ENCODE data around the gene FOXF1. TPM values are rescaled to one million over a fixed set of nuclear protein-coding genes. Genes with fewer than 3 reads are reported as not detected.

The FOXF1 gene
- total RNA-seq, 4 donors from 2014 or later = 0.29 to 4.9 (median 2.0) TPM

DNA sequence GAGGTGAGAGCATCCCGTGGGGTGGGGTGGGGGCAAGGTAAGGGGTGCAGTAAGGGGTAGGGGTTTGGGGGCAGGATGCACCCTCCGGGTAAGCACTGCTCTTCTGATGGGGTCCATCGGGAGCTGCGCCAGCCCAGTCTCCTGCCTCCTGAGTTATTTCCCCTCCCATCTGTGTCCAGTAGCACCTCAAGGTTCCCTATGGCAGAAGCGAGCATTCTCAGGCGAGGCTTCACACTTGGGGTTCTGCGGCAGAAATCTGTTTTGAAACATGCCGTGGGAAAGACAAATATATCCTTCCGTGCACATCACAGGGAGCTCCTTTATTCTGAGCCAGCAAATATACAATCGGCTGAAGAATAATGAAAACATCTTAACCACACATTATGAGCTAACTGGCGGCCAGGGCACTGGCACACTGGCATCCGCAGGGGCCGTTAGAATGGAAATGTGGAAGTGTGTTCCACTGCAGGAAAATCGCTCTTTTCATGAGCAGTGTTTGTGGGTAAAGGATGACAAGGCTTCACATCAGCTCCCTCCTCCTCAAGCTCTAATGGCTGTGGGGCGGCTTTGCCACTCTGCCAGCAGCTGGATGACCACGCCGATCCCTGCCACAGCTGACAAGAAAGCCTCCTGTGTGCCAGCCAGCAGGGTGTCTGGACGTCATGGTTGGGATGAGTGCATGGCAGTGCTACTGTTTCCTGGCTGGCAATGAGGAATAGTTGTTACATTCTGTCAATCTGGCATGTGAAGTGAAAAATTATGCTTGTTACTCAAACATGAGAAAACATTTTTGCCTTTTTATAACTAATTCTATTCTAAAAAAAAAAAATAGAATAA is 24.7 kb downstream of the FOXF1 start:
- Histone ChIP-seq H3K36me3 (no peaks in the 10 kb centered on the region), H3K9me3 (no peaks in the 10 kb centered on the region), H3K4me3 (no peak overlapping the region), H3K4me1 (no peaks in the 10 kb centered on the region), H3K27me3 (no peaks in the 10 kb centered on the region), H3K27ac (no peak overlapping the region)
- TF ChIP-seq, protein P1, sequence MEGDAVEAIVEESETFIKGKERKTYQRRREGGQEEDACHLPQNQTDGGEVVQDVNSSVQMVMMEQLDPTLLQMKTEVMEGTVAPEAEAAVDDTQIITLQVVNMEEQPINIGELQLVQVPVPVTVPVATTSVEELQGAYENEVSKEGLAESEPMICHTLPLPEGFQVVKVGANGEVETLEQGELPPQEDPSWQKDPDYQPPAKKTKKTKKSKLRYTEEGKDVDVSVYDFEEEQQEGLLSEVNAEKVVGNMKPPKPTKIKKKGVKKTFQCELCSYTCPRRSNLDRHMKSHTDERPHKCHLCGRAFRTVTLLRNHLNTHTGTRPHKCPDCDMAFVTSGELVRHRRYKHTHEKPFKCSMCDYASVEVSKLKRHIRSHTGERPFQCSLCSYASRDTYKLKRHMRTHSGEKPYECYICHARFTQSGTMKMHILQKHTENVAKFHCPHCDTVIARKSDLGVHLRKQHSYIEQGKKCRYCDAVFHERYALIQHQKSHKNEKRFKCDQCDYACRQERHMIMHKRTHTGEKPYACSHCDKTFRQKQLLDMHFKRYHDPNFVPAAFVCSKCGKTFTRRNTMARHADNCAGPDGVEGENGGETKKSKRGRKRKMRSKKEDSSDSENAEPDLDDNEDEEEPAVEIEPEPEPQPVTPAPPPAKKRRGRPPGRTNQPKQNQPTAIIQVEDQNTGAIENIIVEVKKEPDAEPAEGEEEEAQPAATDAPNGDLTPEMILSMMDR (IDR thresholded peaks at IDR 0.05) = no peak
- no peak for TF ChIP-seq POLR2A (IDR thresholded peaks at IDR 0.05)
- intact Hi-C loops (cut with DNase I; ENCODE audit: low total_unique reads) = no loop called here
- no peak for DNase-seq

DNA sequence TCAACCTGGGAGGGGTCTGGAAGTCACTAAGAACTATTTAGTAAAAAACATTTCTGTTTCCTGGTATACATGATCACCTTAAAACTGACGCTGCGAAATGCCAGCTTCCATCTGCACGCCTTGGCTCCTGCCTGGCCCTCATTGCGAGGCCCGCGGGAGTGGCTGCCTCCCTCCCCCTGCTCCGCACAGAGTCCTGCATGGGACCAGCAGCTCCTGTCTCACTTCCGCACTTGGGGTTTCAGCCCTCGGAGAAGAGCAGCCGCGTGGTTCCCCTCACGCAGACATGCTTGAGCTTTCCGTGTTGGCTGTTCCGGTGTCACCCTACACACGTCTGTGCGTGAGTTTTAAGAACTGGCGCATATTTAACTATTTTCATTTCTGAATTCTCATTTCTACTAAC is 26.3 kb downstream of the FOXF1 start:
- no peaks in the 10 kb centered on the region for H3K27me3 ChIP-seq
- H3K9me3 ChIP-seq = no peaks in the 10 kb centered on the region
- H3K4me3 ChIP-seq = no peak overlapping the region
- no peaks in the 10 kb centered on the region for H3K4me1 ChIP-seq
- DNase-seq = no peak
- H3K27ac ChIP-seq = no peak overlapping the region
- H3K36me3 ChIP-seq = no peaks in the 10 kb centered on the region
- intact Hi-C loops (cut with DNase I; ENCODE audit: low total_unique reads) = no loop called here
- no peak for TF ChIP-seq POLR2A (IDR thresholded peaks at IDR 0.05)
- TF ChIP-seq, protein P1 (IDR thresholded peaks at IDR 0.05) = no peak

DNA sequence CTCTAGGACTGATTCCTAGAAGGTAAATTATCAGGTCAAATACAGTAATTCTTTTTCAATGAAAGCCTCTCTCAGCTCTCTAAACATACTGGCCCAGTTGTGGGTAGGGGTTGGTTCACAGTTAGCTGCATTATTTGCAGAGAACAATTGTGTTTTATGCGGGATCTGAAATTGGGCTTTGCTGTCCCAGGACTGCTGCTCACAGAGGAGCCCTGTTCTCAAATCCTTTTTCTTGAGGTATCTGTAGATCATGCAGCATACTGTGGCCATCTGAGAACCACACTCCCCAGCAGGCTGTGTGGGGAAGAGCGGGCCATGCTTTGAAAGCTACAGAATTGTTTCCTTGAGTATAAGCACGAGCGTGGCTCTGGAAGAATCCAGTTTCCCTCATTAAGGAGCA is 27.2 kb downstream of the FOXF1 start:
- Histone ChIP-seq H3K4me1 (no peaks in the 10 kb centered on the region), H3K27ac (no peak overlapping the region), H3K9me3 (no peaks in the 10 kb centered on the region), H3K4me3 (no peak overlapping the region), H3K27me3 (no peaks in the 10 kb centered on the region), H3K36me3 (no peaks in the 10 kb centered on the region)
- intact Hi-C loops (cut with DNase I; ENCODE audit: low total_unique reads) = no loop called here
- DNase-seq = no peak
- no peak for TF ChIP-seq POLR2A (IDR thresholded peaks at IDR 0.05)
- TF ChIP-seq, protein P1 (IDR thresholded peaks at IDR 0.05) = no peak

DNA sequence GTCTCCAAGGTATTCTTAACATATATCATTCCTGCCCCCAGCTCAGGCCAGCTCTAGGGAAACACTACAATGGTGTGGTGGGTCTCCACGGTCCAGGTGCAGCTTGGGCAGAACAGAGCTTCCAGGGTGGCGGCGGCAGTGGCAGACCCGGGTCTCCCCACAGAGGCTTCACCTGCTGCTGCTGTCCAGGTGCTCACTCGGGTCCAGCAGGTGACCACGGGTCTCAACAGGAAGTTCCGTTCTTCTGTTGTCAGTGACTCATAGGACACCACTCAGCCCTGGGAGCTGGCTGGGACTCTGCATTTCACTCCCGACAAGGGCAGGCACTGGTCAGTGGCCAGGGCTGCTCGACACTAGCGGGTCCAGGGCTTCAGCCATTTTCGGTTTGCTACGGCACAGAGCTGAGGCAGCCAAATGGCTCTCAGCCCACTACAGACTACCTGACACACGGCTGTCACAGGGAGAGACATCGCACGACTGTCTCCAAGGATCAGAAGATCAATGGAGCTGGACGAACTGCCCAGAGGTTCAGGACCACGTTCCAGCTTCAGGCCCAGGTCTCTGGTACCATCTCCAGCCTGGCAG is 28.0 kb downstream of the FOXF1 start:
- Histone ChIP-seq H3K4me3 (no peak overlapping the region), H3K27me3 (no peaks in the 10 kb centered on the region), H3K9me3 (no peaks in the 10 kb centered on the region), H3K36me3 (no peaks in the 10 kb centered on the region), H3K27ac (no peak overlapping the region), H3K4me1 (no peaks in the 10 kb centered on the region)
- DNase-seq = no peak
- intact Hi-C loops (cut with DNase I; ENCODE audit: low total_unique reads) = no loop called here
- no peak for TF ChIP-seq POLR2A (IDR thresholded peaks at IDR 0.05)
- TF ChIP-seq, protein P1 (IDR thresholded peaks at IDR 0.05) = no peak

DNA sequence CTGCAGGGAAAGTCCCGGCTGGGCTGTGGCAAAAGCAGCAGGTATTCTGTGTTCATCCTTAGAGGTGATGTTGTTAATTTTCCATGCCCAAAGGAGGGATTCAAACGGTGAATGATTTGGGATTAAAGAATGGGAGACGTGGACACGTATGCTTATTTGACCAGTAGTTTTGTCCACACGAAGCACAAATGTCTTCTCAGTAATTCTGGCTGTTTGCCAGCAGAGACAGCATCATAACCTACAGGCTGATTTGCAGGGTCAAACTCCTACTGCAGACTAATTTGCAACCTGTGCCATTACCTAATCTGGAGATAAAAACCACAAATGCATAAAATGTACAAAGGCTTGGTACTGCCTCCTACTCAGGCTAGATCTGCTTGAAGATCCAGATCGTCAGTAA is 30.6 kb downstream of the FOXF1 start:
- intact Hi-C loops (cut with DNase I; ENCODE audit: low total_unique reads) = no loop called here
- H3K9me3 ChIP-seq = no peaks in the 10 kb centered on the region
- no peaks in the 10 kb centered on the region for H3K36me3 ChIP-seq
- H3K4me1 ChIP-seq = no peaks in the 10 kb centered on the region
- no peak for DNase-seq
- H3K27me3 ChIP-seq = no peaks in the 10 kb centered on the region
- H3K27ac ChIP-seq = no peak overlapping the region
- TF ChIP-seq, protein P1 (IDR thresholded peaks at IDR 0.05) = no peak
- no peak for TF ChIP-seq POLR2A (IDR thresholded peaks at IDR 0.05)
- H3K4me3 ChIP-seq = no peak overlapping the region

All from uterus (tissue), 4 donors.